Limb (tissue), 2 donors: ENCODE results near the gene MPPED2.

Source experiments
- DNase-seq, 2 donors: peaks; one replicate each; pipeline ENCODE4 v3.0.0-alpha.2; 2016; ENCODE audit errors: extremely low spot score in 2 of 2

The MPPED2 gene, protein sequence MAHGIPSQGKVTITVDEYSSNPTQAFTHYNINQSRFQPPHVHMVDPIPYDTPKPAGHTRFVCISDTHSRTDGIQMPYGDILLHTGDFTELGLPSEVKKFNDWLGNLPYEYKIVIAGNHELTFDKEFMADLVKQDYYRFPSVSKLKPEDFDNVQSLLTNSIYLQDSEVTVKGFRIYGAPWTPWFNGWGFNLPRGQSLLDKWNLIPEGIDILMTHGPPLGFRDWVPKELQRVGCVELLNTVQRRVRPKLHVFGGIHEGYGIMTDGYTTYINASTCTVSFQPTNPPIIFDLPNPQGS

DNA sequence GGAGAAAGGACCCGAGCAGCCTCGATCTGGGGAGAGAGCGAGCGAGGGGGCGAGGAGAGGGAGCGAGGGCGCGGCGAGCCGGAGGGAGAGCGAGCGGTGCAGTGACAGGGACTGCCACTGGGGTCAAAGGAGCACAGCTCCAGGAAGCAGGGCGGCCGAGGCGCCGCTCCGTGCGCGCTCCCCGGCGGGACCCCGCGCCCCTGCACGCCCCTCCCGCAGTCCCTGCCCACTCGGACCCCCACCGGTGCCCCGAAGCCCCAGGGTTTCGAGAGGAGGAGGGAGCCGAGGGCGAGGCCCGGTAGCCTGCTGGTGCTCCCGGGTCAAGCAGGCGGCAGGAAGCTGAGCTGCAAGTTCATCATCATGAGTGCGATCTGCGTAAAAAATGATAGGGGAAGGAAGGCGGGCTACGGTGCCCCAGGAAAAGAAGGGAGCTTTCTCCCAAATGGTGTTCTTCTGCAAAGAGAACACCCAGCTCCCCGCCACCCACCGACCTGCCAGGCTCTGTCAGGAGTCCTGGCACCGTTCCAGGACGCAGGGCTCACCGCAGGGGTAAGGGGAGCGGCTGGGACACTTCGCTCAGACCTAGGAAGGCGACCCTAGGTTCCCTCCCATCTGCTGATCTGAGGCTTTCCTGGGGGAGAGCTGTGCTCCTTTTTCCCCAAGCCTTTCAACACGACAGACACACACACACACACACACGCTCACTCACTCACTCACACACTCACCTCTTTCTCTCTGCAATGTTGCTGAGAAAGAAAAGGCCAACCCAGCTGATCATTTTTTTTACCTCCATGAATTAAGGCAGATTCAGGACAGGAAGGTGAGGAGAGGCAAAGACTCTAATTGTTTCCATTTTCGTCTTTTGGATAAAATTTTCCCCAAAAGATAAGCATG lies at the start of gene MPPED2:
MPPED2 (minus strand) TSS at position 103 of the 894 bp plus-strand sequence. CDS start 5,980 bp downstream, outside the sequence.
- peak; percentile 58 to 83 for DNase-seq

DNA sequence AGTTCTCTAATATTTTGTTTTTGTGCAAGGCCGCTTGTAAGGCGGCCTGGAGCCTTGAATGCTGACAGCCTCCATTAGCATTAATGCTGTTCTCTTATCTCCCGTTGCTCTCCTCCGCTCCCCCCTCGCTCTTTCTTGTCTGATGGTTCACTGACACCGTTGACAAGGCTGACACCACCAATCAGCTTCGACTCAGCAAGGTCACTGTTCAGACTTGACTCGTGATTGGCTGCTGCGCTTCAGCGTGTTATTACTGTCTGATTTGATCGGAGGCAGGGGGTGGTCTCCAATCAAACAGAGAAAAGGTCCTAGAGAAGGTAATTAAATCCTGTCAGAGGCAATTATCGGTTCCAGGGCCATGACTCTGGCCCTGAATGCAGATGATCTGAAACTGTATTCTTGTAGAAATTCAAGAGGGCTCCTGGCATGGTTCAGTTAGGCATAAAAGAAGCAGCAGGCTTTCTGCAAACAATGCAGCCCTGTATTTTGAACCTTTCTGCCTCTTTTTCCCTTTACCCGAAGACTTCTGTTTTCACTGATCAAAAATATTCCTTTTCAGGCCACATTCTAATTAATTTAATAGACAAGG lies 49.3 kb upstream of the MPPED2 start:
- DNase-seq, result peak; percentile 51 to 70

DNA sequence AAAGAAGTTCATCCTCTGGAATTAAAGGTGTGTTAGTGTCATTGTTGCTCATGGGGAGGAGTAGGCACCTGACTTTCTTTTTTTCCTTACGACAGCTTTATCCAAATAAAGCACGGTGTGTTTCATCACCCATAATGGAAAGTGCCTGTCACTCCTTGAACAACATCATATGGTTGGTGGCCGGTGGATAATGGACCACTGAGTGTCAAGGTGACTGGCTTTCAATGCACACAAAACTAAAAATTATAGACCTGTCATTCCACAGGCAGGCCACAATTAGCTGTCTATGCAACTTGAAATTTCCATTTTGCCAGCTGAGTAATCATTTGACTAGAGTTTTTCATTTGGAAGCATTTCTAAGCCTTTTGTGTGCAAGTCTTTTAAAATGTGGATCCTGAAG lies 45.0 kb upstream of the MPPED2 start:
- DNase-seq, result no peak

DNA sequence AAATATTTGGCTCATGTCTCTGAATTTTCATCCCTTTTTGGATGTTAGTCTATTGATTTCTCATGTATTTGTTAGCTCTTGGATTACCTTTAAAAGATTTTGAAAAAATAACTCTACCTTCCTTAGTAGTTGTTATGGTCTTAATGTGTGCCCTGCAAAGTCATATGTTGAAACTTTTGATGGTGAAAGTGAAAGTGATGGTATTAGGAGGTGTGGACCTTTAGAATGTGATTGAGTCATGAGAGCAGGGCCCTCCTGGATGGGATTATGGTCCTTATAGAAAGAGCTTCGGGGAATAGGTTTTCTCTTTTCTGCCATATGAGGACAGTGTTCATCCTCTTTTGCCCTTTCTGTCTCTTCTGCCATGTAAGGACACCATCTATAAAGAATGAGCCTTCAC lies 33.6 kb upstream of the MPPED2 start:
- DNase-seq, result no peak

DNA sequence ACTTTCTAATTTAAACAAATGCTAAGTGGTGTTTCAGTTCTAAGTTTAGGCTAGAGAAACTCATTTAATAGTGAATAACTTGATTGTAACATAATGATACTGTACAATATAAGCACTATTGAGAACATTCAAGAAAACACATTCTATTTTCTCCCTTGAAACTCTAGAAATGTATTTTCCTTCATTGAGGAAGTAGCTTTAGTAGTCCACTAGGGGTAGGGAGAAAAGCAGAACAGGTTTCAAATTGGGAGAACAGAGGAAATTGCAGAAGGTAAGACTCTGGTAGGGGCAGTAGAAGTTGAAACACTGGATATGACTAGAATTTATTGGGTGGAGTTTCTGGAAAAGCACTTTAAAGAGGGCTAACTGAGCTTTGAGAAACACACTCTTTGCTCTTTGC lies 31.6 kb upstream of the MPPED2 start:
- DNase-seq, result no peak

DNA sequence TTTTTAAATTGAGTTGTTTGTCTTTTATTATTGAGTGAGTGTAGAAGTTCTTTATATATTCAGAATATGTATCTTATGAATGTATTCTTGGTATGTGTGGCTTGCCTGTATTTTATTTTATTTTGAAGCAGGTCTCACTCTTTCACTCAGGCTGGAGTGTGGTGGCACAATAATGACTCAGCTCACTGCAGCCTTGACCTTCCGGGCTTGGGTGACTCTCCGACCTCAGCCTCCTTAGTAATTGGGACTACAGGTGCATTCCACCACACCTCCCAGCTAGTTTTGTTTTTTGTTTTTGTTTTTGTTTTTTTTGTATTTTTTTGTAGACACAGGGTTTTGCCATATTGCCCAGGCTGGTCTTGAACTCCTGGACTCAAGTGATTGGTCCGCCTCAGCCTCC lies 24.5 kb upstream of the MPPED2 start:
- no peak for DNase-seq

DNA sequence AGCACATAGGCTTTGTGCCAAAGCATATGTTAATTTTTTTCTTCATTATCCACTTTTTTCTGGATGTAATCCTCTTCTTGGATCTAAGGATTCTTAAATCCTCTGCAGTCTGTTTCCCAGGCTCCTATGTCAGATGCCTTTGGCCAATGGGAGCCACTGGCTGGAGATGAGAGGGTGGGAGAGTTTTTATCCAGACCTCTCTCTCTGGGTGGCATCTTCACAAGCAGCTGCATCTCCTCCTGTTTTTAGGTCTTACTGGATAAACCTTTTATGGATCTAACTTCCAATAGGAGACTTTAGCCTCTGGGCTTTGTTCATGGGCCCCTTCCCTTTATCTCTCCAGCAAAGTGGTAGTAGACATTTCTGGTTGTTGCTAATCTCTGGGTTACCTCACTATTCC lies 22.4 kb upstream of the MPPED2 start:
- DNase-seq, result no peak

DNA sequence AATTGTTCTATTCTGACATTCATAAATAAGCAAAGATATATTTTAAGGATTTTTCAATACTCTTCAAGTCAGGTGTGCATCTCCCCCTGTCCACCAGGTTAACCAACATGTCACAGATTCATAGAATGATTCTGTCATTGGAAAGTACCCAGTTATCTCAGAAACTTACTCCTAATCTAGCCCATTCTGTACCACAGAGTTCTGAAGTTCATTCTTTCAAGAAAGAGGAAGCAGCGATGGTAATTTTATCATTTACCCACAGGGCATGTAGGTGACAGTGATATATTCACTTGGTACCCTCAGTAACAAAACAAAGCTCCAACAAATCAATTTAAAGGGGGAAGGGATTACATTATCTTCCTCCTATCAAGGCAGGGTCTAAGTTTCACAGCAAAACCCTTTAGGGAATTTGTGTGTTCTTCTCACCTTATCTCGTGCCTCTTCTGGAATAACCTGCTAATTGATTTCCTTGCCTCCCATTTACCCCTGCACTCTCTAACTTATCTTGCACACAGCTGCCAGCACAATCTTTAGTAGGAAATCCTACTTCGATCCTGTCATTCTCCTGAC lies 19.0 kb upstream of the MPPED2 start:
- DNase-seq, result no peak

DNA sequence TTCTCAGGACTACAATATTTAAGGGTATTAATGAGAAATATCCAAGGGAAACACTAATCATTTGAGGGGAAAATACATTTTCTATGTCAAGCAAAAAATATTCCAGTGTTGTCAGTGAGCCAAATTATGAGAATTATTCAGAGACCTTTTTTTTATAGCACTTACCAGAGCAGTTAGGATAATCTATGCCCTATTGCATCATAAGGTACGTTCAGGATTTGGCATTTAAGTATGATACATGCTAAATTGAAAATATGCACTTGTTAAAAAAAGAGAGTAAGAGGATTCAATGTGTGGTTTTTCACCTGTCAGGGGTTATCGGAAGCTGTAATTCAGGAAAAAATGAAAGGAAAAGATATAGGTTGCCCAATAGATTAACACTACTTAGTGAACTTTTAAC lies 17.2 kb upstream of the MPPED2 start:
- no peak for DNase-seq

DNA sequence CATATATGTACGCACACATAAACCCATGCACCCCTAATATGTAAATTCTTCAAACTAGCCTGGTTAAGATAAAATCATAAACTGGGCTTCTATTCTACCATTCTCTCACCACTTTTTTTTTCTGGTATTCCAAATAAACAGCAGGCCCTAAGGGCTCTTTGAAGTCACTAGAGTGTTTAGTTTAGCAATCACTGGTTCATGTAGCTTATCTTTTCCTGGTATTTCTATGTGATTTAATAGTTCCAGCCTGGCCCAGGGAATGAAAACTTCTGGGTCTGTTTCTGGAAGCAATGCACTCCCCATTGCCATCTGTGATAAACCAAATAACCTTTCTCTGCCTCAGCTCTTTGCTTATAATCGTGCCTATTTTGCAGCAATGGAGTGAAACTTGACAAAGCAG lies 10.7 kb upstream of the MPPED2 start:
- DNase-seq, result no peak

DNA sequence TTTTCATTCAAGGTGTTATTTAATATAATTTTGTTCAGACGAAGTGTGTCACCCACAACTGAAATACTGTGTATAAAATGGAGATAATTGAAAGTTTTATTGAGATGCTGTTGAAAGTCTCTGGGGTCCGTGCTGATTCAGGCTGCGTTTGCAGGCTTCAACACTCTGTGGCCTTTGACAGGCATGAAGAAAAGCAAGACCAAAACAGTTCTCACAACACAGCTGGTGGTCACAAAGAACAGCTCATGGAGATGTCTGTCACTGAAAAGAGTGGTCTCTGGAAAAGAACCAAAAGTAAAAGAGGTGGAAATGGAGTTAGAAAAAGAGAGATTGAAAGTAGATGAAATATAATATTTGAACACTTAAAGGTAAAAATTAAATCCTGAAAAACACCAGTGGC lies 9.8 kb upstream of the MPPED2 start:
- DNase-seq, result no peak

DNA sequence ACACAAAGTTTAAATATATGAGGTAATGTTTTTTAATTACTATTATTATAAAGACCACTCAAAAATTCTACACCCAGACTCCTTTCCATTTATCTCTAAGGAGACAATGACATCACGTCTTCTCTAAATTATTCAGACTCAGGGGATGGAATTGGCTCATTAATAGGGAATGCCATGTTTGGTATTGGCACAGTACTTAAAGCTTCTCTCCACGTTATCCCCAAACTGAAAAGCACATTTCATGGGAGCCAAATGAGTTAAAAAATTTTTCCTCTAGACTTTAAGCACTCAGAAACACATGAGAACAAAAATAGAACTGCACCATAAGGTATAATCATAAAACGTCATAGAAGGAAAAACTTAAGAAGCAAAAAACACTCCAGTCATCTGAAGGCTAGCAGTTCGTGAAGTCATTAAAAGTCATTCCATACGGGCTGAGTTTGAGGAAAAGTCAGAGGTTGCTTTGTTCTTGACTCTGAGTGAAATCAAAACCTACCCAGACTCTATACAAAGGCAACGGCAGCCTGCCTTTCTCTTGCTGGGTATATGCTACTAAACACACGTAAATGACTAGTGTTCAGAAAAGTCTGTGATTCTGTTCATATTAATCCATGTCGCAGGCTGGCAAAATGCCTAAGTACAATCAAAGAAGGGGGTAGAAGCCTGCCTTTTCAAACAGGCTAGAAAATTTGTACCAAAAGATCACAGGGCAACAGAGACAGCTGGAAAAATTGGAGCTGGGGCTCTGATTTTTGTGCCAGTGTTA lies 8.7 kb upstream of the MPPED2 start:
- peak; percentile 44 to 58 for DNase-seq

DNA sequence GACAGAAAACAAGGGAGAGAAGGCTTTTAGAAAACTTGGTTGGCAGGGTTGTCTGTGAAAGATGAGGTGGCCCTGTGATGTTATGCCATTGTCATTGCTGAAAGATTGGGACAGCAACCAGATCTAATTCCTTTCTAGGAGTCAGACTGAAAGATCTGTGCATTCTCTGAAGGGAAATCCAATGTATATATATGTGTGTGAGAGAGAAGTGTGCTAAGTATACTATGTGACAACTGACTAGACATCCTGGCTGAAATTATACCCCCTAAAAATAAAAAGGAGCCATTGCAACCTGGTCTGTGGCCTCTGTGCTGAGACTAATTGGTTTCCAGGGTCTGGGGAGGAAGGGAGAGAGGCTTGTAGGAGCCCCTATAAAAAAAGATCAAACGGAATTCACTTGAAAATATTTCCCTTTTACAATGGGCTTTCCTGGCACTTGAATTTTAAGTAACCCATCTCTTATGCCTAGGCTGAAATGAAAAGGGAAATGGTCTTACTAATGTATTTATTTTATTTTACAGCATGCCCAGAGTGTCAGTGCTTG lies 1.2 kb upstream of the MPPED2 start:
- no peak for DNase-seq

DNA sequence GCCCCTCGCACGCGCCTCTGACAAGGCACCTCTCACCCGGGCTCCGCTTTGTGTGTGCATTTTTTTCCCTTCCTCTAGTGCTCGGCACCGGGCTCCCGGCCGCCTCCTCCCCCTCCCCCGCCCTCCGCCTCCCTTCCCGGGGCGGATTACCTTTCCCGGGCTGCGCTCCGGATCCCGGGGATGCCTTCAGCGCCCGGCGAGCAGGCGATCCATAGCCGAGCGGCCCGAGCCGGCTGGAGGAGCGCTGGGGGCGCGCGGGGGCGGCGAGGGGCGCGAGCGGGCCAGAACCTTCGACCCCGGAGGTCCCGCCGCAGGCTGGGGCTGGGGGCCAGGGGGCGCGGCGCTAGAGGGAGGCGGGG lies 282 bp downstream of the MPPED2 start:
- DNase-seq, result peak in 1 of 2 donors; percentile 85

DNA sequence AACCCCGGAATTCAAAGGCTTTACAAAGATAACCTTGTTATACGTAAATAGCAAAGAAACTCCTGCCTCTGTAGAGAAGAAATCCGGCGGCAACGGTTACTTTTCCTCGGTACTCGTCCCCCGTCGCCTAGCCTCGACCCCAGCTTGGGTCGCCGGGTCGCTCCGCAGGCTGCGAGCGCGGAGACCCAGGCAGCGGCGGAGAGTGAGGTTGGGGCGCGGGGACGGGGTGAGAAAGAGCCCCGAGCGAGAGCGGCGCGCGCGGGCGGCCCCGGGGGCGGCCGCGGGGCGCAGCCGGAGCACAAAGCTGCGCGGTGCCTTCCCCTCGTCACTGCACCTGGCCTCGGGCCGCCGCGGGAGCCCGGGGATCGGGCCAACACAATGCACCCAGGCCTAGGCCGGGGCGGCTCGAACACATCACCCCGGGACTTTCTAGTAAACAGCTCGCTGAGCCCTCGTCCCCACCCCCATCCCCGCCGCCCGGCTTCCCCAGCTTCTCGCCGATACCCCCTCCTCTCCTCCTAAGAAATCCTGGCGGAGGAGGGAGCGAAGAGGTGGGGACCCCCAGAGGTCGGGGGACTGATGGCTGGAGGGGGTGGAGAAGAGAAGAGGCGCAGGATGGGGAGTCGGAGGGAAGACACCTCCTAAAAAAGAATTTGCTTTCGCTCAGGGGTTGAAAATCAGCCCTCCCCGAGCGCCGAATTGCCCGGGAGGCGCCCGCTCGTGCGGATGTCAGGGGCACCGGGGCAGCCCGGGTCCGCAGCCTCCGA lies 845 bp downstream of the MPPED2 start:
- peak in 1 of 2 donors; percentile 81 for DNase-seq

DNA sequence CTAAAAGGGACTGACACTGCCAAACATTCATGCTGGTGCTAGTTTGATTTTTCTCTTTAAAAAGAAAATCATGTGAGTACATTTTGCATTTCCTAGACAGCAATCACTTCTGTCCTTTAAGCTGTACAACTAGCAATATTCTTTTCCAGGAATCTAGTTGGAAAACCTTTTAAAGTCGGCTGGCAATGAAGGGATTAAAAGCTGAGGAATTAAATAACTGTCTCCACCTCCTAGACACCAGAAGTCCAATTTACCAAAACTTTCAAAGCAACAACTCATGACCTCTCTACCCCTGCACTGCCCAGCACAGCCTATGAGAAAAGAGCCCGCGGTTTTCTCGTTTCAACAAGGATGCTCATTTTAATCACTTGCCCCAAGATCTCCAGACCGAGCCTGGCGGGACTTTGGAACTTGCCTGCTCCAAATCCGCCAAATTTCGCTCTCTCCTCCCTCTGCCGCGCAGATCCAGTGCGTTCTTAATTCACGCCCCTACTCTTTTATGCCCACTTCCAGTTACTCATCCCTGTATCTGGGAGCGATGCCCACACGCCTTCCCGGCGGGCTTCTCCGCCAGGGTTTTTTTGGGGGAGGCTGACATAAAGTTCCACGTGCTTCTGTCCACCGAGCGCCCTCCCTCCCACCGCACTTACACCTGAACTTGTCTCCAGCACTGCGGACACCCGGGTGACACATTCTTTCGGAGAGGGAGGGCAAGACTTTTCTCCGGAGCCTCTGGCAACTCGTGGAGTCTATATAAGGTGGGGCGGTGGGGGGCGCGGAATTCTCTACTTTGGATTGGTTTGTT lies 2.5 kb downstream of the MPPED2 start:
- DNase-seq, result peak; percentile 53 to 74

DNA sequence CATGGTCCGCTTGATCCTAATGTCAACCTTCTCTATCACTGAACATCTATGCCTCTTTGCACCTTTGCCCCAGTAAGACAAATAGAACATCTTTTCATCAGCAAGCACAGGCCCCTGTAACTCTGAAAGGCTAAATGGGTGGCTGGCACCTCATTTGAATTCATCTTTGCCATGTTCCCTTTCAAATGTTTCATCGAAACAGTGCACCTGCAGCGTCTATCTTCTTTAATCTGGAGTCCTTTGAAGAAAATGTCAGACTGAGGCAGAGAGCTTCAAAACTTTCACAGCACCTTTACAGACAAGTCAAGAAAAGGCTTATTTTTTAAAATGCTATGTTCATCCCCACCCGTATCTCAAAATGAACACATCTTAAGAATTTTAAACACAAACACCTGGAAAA lies 3.4 kb downstream of the MPPED2 start:
- no peak for DNase-seq

DNA sequence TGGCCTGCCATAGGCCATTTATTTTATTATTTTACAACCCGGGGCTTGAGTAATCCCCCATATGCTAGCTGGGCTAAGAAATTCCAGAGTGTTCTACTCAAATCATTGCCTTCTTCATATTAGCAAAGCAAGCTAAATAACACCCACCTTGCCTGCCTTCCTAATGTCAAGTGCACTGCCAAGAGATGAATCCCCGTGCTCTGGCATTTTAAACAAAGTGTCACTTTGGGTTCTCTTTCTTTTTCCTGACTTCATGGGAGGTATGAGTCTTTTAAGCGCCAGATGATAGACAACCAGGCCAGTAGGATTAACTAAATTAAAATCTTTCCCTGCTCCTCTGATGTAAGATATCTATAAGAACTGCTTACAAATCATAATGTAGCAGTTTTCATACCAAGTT lies 4.5 kb downstream of the MPPED2 start:
- DNase-seq, result no peak

DNA sequence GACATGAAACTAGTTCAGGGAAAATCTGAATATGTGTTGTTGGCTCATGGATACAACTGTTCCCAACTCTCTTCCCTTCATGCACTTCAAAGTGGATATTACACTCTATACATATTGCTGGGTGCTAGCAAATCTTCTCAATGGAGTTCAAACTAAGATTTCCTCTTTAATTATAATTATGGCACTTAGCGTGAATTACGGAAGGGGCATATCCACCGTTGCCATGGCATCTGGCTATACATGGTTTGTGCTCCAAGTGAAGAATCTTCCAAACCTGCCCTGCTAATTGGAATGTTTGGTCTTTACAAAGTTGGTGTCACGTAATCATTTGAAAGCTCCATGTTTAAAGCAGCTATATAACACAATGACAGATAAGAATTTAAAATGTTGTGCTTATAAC lies 5.6 kb downstream of the MPPED2 start:
- no peak for DNase-seq
